Posterior cingulate gyrus (tissue), 11 donors: Measurements from ENCODE around the gene SOD3.

ENCODE experiments used
- DNase-seq, 10 donors: peaks; one replicate each; pipeline versions ENCODE4 v3.0.0 to v3.0.0-alpha.2; 2020 to 2021; ENCODE audit warnings: mixed read lengths in 3 of 10
- intact Hi-C: fragments of 100-400 bp; cut with DNase I; formaldehyde crosslinking; loops from one replicate; pipeline ENCODE4 v1.15.1; 2023

The SOD3 gene

DNA sequence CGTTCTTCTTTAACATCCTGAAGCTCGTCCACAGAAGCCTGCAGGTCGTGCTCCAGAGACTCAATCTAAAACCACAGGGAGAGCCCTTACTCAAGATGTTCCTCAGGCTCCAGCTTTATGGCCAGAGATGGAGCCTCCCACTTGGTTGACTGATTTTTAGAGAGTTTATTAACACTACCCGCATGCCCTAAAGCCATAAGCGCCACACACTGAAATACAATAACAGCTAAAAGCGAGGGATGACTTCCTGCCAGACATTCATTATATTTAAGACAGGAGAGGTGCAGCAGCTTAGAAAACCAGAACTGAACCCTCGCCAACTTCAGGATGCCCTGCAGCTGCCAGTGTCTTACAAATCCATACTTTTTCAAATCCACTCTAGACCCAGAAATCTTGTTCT, 42.0 kb downstream of the SOD3 start:
- intact Hi-C loops: no loop called here

DNA sequence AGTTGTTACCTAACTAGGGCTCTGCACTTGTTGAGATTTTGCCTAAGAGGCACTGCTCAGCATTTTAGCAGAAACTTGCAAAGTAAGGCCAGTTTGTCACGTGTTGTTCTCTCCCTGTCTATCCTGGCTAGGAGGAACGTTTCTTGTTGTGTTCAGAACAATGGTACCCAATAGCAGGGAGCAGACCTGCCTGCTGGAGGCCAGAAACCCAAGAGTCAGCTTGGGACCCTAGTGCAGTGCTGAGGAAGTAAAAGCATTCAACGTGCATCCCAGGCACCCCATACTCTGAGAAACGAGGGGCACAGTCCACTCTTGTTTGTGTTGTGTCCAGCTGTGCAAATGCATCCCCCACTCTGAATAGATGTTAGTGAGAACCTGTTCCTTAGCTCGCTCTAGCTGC, 42.4 kb downstream of the SOD3 start:
- no peak for DNase-seq
- intact Hi-C loops: no loop called here

More for the DNA sequence above, 42.0 kb downstream of the SOD3 start:
- DNase-seq: no peak

DNA sequence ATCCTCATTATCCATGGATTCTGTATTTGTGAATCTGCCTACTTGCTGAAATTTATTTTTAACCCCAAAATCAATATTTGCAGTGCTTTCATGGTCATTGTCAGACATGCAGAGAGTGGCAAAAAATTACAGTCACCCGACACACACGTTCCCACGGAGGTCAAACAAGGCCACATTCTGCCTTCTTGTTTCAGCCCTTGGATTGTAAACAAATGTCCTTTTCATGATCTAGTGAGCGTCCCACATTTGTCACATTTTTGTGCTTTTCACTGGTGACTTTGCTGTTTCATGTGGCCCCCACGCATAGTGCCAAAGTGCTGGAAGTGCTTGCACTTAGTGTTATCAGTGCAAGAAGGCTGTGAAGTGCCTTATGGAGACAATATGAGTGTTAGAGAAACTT, 45.0 kb downstream of the SOD3 start:
- intact Hi-C loops: no loop called here
- DNase-seq: no peak

DNA sequence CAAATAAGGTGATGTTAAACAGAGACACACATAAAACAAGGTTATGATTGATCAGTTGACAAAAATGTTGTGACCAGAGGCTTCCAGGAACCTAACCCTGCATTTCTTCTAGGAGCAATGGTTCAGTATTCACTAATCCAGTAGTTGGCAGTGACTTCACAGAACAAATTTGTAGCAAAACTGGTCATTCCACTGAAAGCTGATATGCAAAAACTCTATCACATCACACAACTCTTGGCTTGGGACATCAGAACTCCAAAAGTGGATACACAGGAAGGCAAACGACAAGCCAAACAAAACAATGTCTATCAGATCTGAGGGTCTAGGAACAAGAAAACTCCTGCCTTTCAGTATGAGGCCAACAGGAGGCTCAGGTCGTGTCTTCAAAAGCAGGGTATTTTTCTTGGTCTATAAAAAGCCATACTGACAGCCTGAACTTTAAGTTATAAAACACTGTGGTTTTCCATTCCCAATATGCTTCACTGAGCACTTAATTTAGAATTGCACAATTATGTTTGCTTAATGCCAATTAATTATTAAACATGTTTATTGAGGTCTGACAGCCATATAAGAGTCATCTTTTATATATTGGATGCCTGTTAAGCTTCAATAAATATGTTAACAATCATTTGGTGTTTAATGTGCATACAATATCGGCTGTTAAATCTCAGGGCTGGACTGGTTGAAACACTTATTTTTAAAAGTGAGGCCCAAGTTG, 45.6 kb downstream of the SOD3 start:
- no peak for DNase-seq
- intact Hi-C loops: no loop called here

DNA sequence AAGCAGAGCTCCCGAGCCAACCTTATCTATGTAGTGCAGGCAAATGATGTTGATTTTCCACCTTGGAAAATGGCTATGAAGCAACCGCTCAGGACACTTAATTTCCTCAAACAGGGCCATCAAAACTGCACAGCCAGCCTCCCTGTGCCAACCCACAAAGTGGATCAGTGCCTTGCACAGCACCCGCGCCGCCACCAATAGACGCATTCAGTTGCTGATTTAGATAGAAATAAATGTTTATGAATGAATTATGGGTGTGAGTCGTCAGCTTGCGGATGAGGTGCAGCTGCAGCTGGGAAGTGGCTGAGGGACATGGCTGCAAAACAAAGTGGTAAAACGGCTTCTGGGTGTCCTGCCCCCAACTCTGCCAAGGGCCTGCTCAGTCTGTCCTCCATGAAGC, 47.0 kb downstream of the SOD3 start:
- intact Hi-C loops: no loop called here

DNA sequence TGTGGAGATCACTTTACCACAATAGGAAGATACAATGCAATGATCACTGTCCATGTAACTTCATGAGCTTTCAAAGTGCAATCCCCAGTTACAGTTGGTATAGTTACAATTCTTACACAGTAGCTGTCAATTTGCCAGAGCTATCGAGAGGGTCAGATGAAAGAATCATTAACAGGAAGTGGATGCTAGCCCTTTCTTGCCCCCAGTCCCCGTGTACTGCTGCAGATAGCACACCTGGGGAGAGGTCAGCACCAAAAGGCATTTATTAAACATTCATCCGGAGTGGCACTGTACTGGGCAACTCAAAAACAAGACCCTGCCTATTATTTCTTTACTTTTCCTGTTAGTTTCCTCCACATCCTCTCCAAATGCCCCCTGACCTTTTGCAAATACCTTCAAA, 47.7 kb downstream of the SOD3 start:
- intact Hi-C loops: no loop called here
- DNase-seq: no peak

More for the DNA sequence above, 47.0 kb downstream of the SOD3 start:
- DNase-seq: peak in 7 of 10 donors; percentile 22 to 90 (median 51)

DNA sequence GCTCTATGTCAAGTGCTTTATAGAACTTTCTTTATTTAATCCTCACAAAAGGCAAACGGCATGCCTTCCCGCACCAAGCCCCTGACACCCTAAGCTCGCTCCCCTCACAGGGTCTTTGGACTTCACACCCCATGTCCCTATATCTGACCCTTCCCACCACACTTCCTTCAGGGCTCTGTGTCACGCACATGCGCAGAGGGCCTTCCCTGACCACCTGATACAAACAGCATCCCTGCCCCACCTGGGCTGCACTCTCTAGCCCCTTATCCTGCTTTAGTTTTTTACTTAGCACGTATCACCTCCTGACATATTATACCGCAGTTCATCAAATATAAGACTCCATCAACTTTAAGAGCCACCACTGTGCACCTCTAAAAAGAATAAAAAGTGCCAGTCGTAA, 49.8 kb downstream of the SOD3 start:
- intact Hi-C loops: no loop called here
- DNase-seq: no peak

DNA sequence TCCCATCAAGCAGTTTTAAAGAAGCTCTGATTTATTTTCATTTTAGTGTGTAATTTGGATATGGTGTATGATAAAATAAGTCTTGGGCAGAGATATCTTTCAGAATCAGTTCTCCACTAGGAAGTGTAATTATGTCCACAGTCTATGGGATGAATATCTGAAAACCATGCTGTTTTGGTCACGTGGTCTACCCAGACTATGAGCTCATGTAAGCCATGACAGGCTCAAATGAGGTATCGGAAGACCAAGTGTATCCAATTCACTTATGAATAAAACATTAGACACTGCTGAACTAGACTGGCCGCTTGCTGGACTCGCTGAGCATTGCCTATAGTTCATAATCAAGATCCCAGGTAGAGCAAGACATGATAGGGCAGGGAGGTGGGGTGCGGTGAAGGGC, 50.5 kb downstream of the SOD3 start:
- intact Hi-C loops: no loop called here
- DNase-seq: no peak

DNA sequence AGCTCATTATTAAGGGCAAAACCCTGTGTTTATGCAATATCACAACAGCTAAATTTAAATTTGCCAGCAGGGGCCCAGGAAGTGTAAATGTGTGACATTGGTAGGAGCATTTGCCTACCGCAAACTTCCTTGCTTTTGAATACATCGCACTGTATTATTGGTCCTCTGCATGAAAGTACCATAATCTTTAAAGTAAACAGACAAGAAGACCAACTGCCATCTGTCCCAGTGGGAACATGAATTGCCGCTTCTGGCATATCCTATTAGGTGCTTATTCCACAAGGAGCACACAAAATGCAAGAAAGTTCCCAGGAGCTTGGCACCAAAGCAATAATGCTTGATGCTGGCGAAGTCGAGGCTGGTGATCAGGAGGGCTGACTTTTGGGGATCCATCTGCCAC, 51.3 kb downstream of the SOD3 start:
- intact Hi-C loops: no loop called here
- no peak for DNase-seq

DNA sequence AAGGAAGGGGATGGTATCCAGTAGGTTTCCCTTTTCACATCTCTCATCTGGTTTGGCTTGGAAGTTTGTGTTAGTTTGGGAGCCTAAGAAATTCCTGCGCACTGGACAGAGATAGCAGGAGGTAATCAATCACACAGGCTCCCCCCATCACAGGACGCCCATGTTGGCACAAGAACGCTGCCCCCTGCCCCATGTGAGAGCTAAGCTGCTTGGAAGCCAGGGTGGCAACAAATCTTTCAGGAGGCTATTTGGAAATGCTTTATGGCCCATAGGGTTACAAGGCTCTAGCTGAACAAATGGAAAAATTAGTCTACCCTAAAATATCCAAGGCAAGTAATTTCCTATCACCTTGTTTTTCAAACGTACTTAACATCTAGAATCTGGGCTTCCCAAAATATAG, 54.0 kb downstream of the SOD3 start:
- no peak for DNase-seq
- intact Hi-C loops: no loop called here

DNA sequence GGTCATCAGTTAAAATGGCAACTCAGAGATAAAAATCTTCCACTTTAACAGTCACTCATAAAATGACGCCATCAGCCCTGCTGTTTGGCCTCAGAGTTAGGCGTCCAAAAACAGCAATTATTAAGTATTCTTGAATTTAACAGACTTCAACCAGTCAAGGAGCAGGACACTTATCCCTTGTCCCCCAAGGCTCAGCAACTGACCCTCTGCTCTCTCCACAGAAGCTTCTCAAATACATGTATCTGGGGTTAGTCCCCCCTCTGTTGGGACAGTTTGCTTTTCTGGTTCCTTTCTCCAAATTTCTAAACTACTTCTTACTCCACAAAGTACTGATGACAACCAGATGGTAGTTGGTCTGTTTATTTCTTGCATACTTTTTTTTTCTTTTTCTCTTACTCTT, 54.4 kb downstream of the SOD3 start:
- DNase-seq: no peak
- intact Hi-C loops: no loop called here
